Endothelial cell of umbilical vein (primary cell): Measurements from ENCODE around the gene CCR5AS.

Experiments
- CTCF ChIP-seq, 2 donors: IDR thresholded peaks; 1 replicate in 1 of 2; 2 replicates in 1 of 2; pipeline ENCODE4 v1.5.1; 2011; ENCODE audit warnings: low read length in 2 of 2, mild to moderate bottlenecking in 2 of 2, moderate library complexity in 2 of 2, control low read depth in 1 of 2, inconsistent platforms in 1 of 2, low read depth in 1 of 2; ENCODE audit not compliant: insufficient read depth in 1 of 2; ENCODE audit errors: extremely low read depth in 1 of 2
- EZH2 ChIP-seq: IDR thresholded peaks from 2 replicates; pipeline ENCODE4 v1.6.1; 2012; ENCODE audit warnings: borderline replicate concordance, low read depth, mild to moderate bottlenecking, moderate library complexity, low read length, inconsistent platforms; ENCODE audit not compliant: severe bottlenecking
- MYC ChIP-seq: IDR thresholded peaks from one replicate; pipeline ENCODE4 v1.6.1; 2011; ENCODE audit warnings: mild to moderate bottlenecking, low read depth, low read length
- POLR2A ChIP-seq: IDR thresholded peaks from 2 replicates; pipeline ENCODE4 v1.6.1; 2012; ENCODE audit warnings: low read depth, mild to moderate bottlenecking, control low read depth, low read length
- POLR2AphosphoS5 ChIP-seq: IDR thresholded peaks from 2 replicates; pipeline ENCODE4 v1.6.1; 2012; ENCODE audit warnings: low read depth, mild to moderate bottlenecking, control low read depth, low read length, moderate library complexity; ENCODE audit not compliant: insufficient read depth

GRCh38 chr3:46324036-46324435, 82.8 kb downstream of the CCR5AS start:
- TF ChIP-seq POLR2A (no peak), CTCF (IDR thresholded peaks at IDR 0.05; ENCODE audit: extremely low read depth in 1 of 2, insufficient read depth in 1 of 2, low read depth in 1 of 2, low read length in 2 of 2) (no peak), MYC (no peak), POLR2AphosphoS5 (no peak), EZH2 (no peak)
